Retinal pigment epithelial cell (primary cell): Measurements from ENCODE around the gene DEFB129.

ENCODE experiments used
- DNase-seq: peaks from one replicate; pipeline ENCODE4 v3.0.0-alpha.2; 2010; ENCODE audit warnings: low read depth
- H3K4me3 ChIP-seq: 2 replicates; pipeline ENCODE4 v1.5.1; 2011; ENCODE audit warnings: mild to moderate bottlenecking, low read length, control low read depth, moderate library complexity
- CTCF ChIP-seq: conservative IDR thresholded peaks from 2 replicates; pipeline ENCODE4 v1.5.1; 2011; ENCODE audit warnings: low read depth, low read length, control low read depth, inconsistent platforms

The DEFB129 gene

GRCh38 chr20:208942-209566 is 18.0 kb upstream of the DEFB129 start:
- peak; percentile 73 for TF ChIP-seq CTCF
- H3K4me3 ChIP-seq, result no peak overlapping the region
- DNase-seq, result peak; percentile 41

- H3K4me3 ChIP-seq, result no peak overlapping the region
- DNase-seq, result no peak
- TF ChIP-seq CTCF, result no peak
Measured at GRCh38 chr20:210809-211502, 16.1 kb upstream of the DEFB129 start.

- DNase-seq, result no peak
- no peak for TF ChIP-seq CTCF
Measured at GRCh38 chr20:214383-214782, 12.7 kb upstream of the DEFB129 start.

GRCh38 chr20:215796-216195 is 11.3 kb upstream of the DEFB129 start:
- no peak for TF ChIP-seq CTCF
- no peak for DNase-seq
- no peak overlapping the region for H3K4me3 ChIP-seq

More at GRCh38 chr20:214383-214782, 12.7 kb upstream of the DEFB129 start:
- H3K4me3 ChIP-seq, result no peak overlapping the region

GRCh38 chr20:217266-217665 is 9.8 kb upstream of the DEFB129 start:
- DNase-seq, result no peak
- H3K4me3 ChIP-seq, result no peak overlapping the region
- no peak for TF ChIP-seq CTCF

GRCh38 chr20:219290-220115 is 7.6 kb upstream of the DEFB129 start:
- no peak overlapping the region for H3K4me3 ChIP-seq
- no peak for DNase-seq
- peak; percentile 50 for TF ChIP-seq CTCF
